ENCODE results near the gene SGK1.

DNA sequence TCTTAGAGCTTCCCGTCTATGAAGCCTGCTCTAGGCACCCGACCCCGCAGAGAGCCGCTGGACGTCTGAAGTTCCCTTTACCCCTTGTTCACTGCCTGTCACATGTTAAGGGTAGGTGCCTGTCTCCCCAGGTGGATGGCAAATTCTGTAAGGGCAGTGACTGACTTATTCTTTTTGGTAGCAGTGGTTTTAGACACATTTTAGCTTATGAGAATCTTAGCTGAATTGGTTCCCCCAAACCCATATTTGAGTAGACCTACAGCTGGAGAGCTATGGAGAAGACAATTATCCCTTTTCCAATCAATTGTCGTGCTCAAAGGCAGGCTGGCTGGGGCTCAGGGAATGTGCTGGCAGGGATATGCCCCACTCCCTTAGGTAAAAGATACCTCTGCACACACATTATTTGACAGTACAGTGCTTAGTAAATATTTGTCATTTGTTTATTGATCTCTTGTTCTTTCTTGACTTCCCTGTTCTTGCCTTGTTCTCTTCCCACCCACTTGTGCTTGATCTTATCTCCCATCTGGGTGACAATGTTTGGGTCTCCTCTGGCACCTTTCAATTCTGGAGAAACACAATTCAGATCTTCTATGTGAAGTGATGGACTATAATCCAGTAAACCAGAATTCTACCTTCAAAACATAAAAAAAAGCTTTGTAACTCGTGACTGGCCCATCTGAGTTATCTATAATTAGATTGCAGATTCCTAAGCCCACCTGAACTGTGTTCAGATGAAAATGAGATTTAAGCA lies 151.2 kb downstream of the SGK1 start:
- TF ChIP-seq CTCF (IDR thresholded peaks at IDR 0.05) (no peak), POLR2A (IDR thresholded peaks at IDR 0.05) (peak in 1 of 2 donors; percentile 55)

Data from Peyer's patch (tissue), 4 donors.